ENCODE measurements around the gene SH3BGRL2.
"Not testable (repeated sequence)": the region's sequence is repeated elsewhere in the genome, so short reads cannot be mapped to it uniquely, and the experiment has no call there.

SH3BGRL2 gene

DNA sequence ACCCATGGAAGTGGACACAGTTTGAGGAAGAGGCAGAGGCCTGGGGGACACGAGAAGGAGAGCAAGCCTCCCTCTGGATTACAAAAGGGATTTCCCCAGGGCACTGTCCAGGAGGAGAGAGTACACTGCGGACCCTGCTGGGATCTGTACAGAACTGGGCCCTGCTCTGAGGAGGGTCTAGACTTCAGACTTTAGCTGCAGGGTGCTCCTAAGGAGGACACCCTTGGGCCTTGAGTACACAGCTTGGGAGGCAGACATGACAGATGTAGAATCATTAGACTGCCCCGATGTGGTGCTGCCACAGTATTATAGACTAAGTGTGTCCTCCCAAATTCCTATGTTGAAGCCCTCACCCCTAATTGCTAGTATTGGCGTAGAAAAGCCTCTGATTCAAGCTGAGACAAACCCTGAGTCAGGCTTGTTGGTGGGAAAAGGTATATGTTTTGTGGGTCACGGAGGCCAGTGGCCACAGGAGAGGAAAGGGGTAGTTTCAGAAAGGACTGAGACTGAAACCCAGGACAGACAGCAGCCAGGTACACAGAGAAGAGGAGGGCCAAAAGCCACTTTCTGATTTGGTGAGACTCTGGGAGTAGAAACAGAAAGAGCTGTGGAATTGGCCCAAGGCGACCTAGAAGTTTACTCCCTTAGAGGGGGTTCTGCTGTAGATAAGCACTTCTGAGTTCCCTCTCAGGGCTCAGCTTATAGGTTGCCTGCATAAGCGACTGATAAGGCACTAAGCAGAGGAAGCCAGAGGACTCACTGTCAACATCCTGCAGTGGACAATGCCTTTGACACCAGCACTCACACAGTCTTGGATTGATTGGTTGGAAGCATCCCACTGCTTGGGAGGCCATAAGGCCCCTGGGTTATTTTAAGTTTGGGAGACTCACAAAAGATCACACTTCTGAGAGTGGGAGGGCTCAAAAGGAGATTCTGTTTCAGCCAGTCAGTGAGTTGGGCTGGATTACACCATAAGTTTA lies 16.5 kb upstream of the SH3BGRL2 start:
- no peak for DNase-seq

- DNase-seq: no peak
These were observed 13.6 kb upstream of the SH3BGRL2 start for GRCh38 chr6:79617518-79617941.

DNA sequence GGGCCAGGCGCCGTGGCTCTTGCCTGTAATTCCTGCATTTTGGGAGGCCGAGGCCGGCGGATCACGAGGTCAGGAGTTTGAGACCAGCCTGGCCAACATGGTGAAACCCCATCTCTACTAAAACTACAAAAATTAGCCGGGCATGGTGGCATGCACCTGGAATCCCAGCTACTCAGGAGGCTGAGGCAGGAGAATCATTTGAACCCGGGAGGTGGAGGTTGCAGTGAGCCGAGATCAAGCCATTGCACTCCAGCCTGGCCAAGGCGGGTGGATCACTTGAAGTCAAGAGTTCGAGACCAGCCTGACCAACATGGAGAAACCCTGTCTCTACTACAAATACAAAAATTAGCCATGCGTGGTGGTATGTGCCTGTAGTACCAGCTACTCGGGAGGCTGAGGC lies 12.7 kb upstream of the SH3BGRL2 start:
- DNase-seq: not testable (repeated sequence)

- no peak for DNase-seq
These were observed 9.6 kb upstream of the SH3BGRL2 start for GRCh38 chr6:79621579-79621978.

- DNase-seq: no peak
These were observed 8.8 kb upstream of the SH3BGRL2 start for GRCh38 chr6:79622364-79622763.

DNA sequence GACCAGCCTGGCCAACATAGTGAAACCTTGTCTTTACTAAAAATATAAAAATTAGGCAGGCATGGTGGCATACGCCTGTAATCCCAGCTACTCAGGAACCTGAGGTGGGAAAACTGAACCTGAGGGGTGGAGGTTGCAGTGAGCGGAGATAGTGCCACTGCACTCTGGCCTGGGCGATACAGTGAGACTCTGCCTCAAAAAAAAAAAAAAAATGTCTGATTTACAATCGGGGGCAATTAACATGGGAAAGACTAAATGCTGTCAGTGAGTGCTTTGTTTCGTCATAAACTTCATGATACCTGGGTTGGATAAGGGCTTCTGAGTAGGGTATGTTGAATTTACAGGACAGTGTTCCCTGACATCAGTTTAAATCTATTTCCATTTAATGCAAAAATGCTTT lies 8.0 kb upstream of the SH3BGRL2 start:
- DNase-seq: no peak

DNA sequence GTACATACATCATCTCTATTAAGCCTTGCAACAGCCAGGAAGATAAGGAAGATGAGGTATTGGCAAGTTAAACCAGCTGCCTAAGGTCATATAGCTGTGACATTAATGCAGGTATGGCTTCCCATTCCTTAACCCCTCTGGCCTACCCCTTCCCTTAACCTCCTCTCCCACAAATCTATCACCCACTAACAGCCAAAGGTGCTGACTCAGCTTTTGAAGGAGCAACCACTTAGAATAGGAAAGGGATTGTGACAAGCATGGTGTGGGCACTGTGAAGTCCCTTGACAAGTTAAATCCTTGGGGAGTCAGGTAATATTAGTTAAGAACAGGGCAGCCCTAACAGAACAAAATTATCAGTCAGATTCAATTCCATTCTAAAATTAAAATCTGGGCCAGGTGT lies 5.4 kb upstream of the SH3BGRL2 start:
- no peak for DNase-seq

GRCh38 chr6:79626811-79627210 lies 4.3 kb upstream of the SH3BGRL2 start:
- DNase-seq: no peak

DNA sequence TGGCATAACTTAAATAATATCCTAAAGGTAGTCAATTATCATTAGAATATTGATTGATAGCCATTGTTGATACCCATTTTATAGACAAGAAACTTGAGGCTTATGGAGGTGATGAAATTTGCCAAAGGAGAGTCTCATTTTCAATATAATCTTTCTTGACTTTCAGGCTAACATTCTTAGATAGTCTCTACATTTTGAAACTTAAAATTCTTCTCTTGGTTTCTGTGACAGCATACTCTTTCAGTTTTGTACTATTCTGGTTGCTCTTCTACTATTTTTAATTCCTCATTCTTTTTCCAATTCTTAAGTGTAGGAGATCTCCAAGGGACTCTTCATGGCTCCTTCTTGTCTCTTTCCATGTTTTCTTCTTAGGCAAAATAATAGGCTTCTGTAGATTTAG lies 3.7 kb upstream of the SH3BGRL2 start:
- no peak for DNase-seq

GRCh38 chr6:79628466-79629288 lies 2.5 kb upstream of the SH3BGRL2 start:
- DNase-seq: no peak

GRCh38 chr6:79630380-79630882 lies 698 bp upstream of the SH3BGRL2 start:
- no peak for DNase-seq

DNA sequence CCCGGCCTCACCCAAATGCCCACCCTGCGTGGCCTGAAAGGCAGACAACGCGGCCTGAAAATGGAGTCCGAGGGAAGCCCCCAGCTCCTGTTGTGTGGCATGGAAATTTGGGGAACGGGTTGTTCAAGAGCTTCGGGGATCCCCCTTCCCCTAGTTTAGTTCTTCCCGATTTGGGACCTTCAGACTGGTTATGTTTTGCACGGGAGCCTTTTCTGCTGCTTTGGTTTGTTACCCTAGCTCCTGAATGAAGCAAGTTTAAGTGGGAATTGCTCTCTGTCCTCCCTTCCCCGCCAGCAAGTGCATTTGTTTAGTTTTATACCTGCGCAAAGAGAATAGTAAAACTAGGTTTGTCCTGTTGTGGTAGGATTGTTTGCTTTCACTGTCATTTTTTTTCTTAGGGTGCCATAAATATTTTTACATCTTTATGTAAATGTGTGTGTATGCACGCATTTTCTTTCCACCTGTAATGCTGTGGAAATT lies 604 bp downstream of the SH3BGRL2 start:
- no peak for DNase-seq

GRCh38 chr6:79632580-79632979 lies 1.5 kb downstream of the SH3BGRL2 start:
- DNase-seq: no peak

DNA sequence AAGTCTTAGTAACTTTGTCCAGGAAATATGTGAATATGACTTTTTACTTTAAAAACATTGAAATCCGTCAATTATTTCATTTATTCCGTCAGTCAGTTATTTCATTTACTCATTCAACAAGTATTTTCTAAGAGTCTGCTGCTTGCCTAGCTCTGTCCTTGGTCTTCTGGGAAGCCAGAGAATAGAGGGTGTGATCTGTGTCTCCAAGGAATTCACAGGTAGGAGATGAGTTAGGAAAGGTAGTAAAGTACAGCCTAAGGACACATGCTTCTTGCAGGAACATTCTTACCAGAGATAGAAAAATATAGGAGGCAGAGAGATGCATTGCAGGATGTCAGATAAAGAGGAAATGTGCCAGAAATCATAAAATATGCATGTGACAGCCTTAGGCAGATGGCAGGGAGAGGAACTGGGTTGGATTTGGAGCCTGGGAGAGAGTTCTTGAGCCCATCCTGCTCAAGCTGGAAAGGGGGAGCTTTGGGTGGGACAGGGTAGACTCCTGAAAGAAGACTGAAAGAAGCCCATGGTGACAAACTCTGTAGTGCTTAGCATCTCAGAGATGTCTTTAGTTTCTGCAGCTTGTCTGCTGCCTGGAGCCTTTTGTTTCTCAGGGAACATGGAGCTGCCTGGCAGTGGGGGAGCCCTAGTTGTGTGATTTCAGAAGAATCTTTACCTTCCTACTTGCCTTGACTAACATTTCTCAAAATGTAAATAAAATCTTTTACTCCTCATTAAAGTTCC lies 3.5 kb downstream of the SH3BGRL2 start:
- DNase-seq: no peak

- DNase-seq: no peak
These were observed 4.1 kb downstream of the SH3BGRL2 start for GRCh38 chr6:79635232-79635543.

GRCh38 chr6:79636673-79637072 lies 5.5 kb downstream of the SH3BGRL2 start:
- DNase-seq: no peak

DNA sequence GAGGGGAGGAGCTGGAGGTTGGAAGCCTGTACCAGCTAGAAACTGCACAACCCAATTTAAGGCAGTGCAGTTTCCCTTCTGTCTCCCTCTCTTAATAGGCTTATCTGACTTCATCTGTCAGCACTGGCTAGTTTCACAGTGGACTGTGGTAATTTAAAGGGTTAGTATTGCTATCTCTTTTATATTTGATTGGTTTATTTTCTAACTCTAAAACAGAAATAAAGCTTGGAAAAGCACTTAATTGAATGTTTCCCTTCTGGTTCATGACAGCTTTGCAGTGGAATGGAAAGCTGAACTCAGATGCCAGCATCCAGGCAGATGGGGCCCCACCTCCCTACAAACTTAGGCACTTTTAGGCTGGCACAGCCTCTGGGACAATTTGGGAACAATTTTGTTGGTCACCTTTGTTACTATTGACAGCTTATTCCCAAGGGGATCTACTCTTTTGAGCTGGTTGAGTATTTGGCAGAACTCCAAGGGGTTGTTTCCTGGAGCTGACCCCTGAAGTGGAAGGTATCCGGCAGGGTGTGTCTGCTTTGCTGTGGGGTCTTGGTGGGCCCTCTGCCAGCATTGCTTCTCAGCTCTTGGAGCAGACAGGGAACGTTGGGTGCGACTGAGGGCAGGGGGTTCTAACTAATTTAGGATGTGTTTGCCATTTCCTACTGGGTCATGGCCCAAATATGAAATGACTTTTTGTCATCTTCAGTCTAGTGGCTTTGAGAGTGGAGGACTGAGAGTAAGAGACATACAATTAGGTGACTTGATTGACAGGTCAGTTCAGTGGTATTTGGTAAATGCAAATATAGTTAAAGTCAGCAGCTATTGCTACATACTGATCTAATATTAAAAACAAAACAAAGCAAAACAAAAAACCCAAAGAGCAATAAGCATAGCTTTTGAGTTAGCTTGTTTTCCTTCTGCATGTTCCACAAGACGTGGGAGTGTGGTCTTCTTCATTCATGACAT lies 9.3 kb downstream of the SH3BGRL2 start:
- DNase-seq: peak; percentile 41

DNA sequence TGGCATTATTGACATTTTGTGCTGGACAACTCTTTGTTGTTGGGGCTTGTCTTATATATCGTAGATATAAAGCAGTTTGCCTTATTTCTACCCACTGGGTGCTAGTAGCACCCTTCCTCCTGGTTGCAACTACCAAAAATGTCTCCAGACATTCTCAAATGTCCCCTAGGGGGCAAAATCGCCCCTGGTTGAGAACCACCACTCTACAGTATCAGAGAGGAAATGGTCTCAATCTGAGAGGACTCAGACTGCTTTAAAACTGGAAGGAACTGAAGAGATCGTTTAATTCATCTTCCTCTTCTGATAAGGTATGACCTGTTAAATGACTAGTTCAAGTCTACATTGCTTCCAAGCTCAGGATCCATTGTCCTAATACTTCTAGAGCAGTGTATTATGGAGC lies 14.9 kb downstream of the SH3BGRL2 start:
- DNase-seq: no peak

- DNase-seq: no peak
These were observed 15.4 kb downstream of the SH3BGRL2 start for GRCh38 chr6:79646561-79646960.

- DNase-seq: no peak
These were observed 16.6 kb downstream of the SH3BGRL2 start for GRCh38 chr6:79647741-79648140.

DNA sequence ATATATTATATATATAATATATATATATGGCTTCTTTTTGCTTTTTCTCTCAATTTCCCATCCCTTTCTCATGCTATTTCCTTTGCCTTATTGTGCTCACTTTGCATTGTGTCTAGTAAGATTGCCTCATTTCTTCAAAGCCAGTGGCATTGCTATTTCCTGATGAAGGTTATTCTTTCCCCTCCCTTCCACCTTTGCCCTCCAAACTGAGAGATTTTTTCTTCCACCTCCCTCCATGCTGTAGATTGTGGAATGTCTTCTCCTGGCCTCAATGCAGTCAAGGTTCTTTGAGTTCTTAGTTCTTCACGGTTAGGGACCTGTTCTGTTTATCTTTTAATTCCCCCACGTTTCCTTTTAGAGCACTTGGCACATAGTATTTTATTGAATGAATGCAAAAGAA lies 17.2 kb downstream of the SH3BGRL2 start:
- no peak for DNase-seq

DNA sequence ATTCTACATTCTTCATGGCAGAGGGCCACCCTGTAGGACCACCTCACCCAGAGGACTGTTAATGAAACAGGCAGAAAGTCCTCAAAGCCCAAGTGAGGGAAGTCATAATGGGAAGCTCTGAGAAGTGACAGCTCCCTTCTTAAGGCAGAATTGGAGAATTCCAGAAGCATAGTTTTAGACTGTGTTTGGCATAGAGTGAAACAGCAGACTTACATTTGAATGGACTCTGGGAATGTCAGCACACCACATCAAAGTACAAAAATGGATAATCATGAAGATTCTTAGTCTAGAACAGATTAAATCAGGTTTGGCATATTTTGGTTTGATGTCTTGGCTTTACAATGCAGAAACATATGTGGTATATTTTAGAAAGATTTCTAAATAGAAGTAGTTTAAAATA lies 17.9 kb downstream of the SH3BGRL2 start:
- DNase-seq: no peak
